ENCODE data around the gene PLCZ1. TPM values are rescaled to one million over a fixed set of nuclear protein-coding genes. Genes with fewer than 3 reads are reported as not detected.

Gene PLCZ1
- total RNA-seq, 1 experiment from 2014 or later: not detected

- no peak for TF ChIP-seq EZH2 (IDR thresholded peaks at IDR 0.05; ENCODE audit: low read depth)
- TF ChIP-seq, protein P1, sequence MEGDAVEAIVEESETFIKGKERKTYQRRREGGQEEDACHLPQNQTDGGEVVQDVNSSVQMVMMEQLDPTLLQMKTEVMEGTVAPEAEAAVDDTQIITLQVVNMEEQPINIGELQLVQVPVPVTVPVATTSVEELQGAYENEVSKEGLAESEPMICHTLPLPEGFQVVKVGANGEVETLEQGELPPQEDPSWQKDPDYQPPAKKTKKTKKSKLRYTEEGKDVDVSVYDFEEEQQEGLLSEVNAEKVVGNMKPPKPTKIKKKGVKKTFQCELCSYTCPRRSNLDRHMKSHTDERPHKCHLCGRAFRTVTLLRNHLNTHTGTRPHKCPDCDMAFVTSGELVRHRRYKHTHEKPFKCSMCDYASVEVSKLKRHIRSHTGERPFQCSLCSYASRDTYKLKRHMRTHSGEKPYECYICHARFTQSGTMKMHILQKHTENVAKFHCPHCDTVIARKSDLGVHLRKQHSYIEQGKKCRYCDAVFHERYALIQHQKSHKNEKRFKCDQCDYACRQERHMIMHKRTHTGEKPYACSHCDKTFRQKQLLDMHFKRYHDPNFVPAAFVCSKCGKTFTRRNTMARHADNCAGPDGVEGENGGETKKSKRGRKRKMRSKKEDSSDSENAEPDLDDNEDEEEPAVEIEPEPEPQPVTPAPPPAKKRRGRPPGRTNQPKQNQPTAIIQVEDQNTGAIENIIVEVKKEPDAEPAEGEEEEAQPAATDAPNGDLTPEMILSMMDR (conservative IDR thresholded peaks at IDR 0.05): no peak
- intact Hi-C loops (cut with micrococcal nuclease; ENCODE audit: unreplicated experiment): no loop called here
- H2AFZ ChIP-seq: no peak overlapping the region
- no peak overlapping the region for H3K4me2 ChIP-seq
- POLR2A ChIA-PET (ENCODE audit: unreplicated experiment): no interaction called here
- CTCF ChIA-PET: no interaction called here
- H3F3A ChIP-seq (ENCODE audit: insufficient read depth, low read depth): no peaks in the 10 kb centered on the region
- no peaks in the 10 kb centered on the region for H4K20me1 ChIP-seq (ENCODE audit: insufficient read depth)
- H3K9me3 ChIP-seq (ENCODE audit: insufficient read depth, low read depth): no peaks in the 10 kb centered on the region
- H3K4me3 ChIP-seq: no peak overlapping the region
- H3K36me3 ChIP-seq (ENCODE audit: low read depth): no peaks in the 10 kb centered on the region
- BruUV-seq (replicated peaks): no TSS peak
- H3K27ac ChIP-seq: no peak overlapping the region
- H3K4me1 ChIP-seq (replicated peaks; ENCODE audit: insufficient read depth): no peaks in the 10 kb centered on the region
- no peaks in the 10 kb centered on the region for H3K27me3 ChIP-seq (ENCODE audit: insufficient read depth, low read depth)
- H3K79me2 ChIP-seq (ENCODE audit: low read depth): no peaks in the 10 kb centered on the region
- no peaks in the 10 kb centered on the region for H3K9me2 ChIP-seq (ENCODE audit: insufficient read depth)
- DNase-seq: no peak
These were observed 97.4 kb downstream of the PLCZ1 start for GRCh38 chr12:18640321-18640955.

DNA sequence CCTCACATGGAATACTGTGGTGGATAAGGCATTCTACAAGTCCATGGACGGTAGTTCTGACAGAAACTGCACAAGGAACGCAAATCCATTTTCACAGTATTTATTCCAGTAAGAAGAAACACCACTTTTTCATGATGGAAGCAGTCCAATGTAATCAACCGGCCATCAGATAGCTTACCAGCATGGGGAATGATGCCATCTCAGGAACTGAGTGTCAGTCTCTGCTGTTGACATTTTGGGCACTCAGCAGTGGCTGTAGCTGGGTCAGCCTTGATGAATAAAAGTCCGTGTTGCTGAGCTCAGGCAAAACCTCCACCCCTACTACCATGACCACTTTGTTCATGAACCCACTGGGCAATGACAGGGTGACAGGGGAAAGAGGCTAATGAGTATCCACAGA lies 103.4 kb downstream of the PLCZ1 start:
- CTCF ChIA-PET: no interaction called here
- BruUV-seq (replicated peaks): no TSS peak

More for the DNA sequence above, 103.4 kb downstream of the PLCZ1 start:
- H3F3A ChIP-seq (ENCODE audit: insufficient read depth, low read depth): no peaks in the 10 kb centered on the region
- DNase-seq: no peak
- H3K4me2 ChIP-seq: no peak overlapping the region
- POLR2A ChIA-PET (ENCODE audit: unreplicated experiment): no interaction called here
- no peak overlapping the region for H3K27ac ChIP-seq
- H2AFZ ChIP-seq: no peak overlapping the region
- H3K4me3 ChIP-seq: no peak overlapping the region
- TF ChIP-seq, protein P1 (conservative IDR thresholded peaks at IDR 0.05): no peak
- no peak for TF ChIP-seq EZH2 (IDR thresholded peaks at IDR 0.05; ENCODE audit: low read depth)
- no peaks in the 10 kb centered on the region; the same call in 1 of the 2 replicates for H3K9me2 ChIP-seq (ENCODE audit: insufficient read depth)
- no peaks in the 10 kb centered on the region for H4K20me1 ChIP-seq (ENCODE audit: insufficient read depth)
- no peaks in the 10 kb centered on the region for H3K27me3 ChIP-seq (ENCODE audit: insufficient read depth, low read depth)
- no peaks in the 10 kb centered on the region for H3K9me3 ChIP-seq (ENCODE audit: insufficient read depth, low read depth)
- intact Hi-C loops (cut with micrococcal nuclease; ENCODE audit: unreplicated experiment): no loop called here
- H3K4me1 ChIP-seq (replicated peaks; ENCODE audit: insufficient read depth): no peaks in the 10 kb centered on the region
- no peaks in the 10 kb centered on the region for H3K36me3 ChIP-seq (ENCODE audit: low read depth)
- H3K79me2 ChIP-seq (ENCODE audit: low read depth): no peaks in the 10 kb centered on the region

Other genes starting within 250 kb of the PLCZ1 start
- gene CAPZA3, start 107 bp upstream of the PLCZ1 start, total RNA-seq (2021): not detected in 2 replicates

Measured in PC-9 (cell line).